B cell (primary cell): Measurements from ENCODE around the gene WNT11.

Source experiments
- CTCF ChIP-seq: fragments of 200-600 bp; IDR thresholded peaks from one replicate; pipeline ENCODE4 v1.8.0; 2022; ENCODE audit warnings: antibody characterized with exemption, mild to moderate bottlenecking
- EZH2 ChIP-seq: IDR thresholded peaks from 2 replicates; pipeline ENCODE4 v1.6.1; 2012; ENCODE audit warnings: borderline replicate concordance, low read depth, mild to moderate bottlenecking, moderate library complexity, low read length; ENCODE audit not compliant: insufficient read depth, poor library complexity, severe bottlenecking

DNA sequence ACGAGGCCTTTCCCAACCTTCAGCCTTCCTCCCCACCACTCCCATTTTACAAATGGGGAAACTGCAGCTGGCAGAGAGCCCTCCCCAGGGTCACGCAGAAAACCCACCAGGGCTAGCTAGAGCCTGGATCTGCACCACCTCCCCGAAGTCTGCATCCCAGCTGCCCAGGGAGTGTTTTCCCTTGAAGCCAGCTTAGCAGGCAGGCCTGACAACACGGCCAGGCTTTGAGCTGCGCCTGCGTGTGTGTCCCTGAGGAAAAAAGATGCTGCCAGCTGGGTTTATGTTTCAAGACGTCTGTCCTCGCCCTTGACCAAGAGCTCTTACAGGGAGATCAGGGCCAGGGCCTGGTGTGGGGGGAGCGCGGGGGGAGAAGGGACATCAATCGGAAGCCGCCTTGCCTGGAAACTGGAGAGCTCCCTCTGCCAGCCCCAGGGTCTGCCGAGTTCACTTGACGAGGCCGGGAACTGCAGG lies 20.3 kb downstream of the WNT11 start:
- TF ChIP-seq CTCF (no peak), EZH2 (no peak)
